ENCODE results near the gene GPR65. TPM values are rescaled to one million over a fixed set of nuclear protein-coding genes. Genes with fewer than 3 reads are reported as not detected.
"Not testable (repeated sequence)": the region's sequence is repeated elsewhere in the genome, so short reads cannot be mapped to it uniquely, and the experiment has no call there.

The GPR65 gene
- total RNA-seq, 1 donor from 2014 or later = 8.2 TPM

DNA sequence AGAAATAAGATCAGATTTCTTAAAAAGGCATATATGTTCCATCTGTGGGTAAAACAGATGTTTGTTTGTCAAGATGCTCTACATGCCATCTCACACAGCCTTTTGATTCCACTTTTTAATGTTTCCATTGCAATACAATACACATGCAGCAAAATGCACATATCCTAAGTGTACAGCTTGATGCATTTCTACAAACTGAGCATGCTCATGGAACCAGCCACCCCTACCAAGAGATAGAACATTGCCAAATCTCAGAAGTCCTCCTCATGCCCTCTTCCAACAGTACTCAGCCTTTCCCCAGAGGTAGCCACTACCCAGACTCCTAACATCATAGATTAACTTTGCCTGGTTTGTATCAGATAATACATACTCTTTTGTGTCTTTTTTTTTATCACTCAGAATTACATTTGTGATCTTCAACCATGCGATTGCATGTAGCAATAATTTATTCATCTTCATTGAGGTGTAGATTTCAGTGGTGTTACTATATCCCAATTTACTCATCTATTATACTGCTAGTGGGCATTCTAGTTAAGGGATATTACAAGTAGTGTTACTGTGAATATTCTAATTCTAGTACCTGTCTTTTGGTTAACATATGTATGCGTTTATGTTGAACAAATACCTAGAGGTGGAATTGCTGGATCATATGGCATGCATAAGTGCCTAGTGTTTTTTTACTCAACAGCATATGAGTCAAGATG, 3.3 kb downstream of the GPR65 start:
- DNase-seq (ENCODE audit: low spot score) = no peak
- peak overlapping the region; percentile 84 for H3K27ac Mint-ChIP-seq
- no peaks in the 10 kb centered on the region for H3K27me3 Mint-ChIP-seq (ENCODE audit: insufficient read depth)
- peaks cover 42% of the 10 kb centered on the region for H3K36me3 Mint-ChIP-seq (ENCODE audit: low read depth)
- no peaks in the 10 kb centered on the region for H3K9me3 Mint-ChIP-seq
- H3K4me3 Mint-ChIP-seq = peak overlapping the region; percentile 80
- H3K4me1 Mint-ChIP-seq (ENCODE audit: low read depth) = peaks cover 72% of the 10 kb centered on the region
- intact Hi-C loops (cut with micrococcal nuclease) = loop anchor here (5.0 to 10.0 kb wide), 6 partner anchors 34 to 1949 kb away; partner anchors contain the start of genes TDP1, TTC8 and ZC3H14

DNA sequence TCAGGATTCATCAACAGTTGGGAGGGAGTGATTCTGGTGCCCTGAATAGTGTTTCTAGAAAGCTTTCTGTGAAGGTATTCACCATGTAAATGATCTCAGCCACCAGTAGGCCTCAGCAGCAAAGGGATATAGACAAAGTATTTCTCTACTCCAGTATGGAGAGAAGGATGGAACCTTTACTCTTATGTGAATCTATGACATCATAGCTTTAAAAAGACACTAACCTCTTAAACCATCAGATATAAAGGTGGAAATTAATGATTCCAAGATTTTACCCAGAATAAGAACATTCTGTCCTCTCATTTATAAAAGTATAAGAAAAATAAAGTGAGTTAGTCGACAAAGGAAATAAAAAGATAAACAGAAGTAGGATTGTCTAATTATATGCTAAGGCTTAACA, 4.6 kb downstream of the GPR65 start:
- H3K27ac Mint-ChIP-seq = peak overlapping the region; percentile 14
- peaks cover 49% of the 10 kb centered on the region for H3K36me3 Mint-ChIP-seq (ENCODE audit: low read depth)
- no peak for DNase-seq (ENCODE audit: low spot score)
- peaks cover 76% of the 10 kb centered on the region for H3K4me1 Mint-ChIP-seq (ENCODE audit: low read depth)
- intact Hi-C loops (cut with micrococcal nuclease) = loop anchor here (5.0 to 10.0 kb wide), 6 partner anchors 33 to 1948 kb away; partner anchors contain the start of genes TDP1, TTC8 and ZC3H14
- peak overlapping the region; percentile 44 for H3K4me3 Mint-ChIP-seq
- H3K27me3 Mint-ChIP-seq (ENCODE audit: insufficient read depth) = no peaks in the 10 kb centered on the region
- H3K9me3 Mint-ChIP-seq = no peaks in the 10 kb centered on the region

DNA sequence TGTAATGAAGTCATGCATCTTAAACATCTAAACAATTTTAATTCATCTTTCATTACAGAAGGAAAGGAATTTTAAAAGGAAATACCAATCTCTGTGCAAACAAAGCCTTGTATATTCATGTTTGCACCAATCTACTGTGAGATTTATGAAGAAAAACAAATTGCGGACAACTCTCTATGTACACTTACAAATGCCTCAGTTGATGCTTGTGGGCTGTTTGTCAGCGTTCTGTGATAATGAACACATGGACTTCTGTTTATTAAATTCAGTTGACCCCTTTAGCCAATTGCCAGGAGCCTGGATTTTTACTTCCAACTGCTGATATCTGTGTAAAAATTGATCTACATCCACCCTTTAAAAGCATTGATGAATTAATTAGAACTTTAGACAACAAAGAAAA, 5.4 kb downstream of the GPR65 start:
- Mint-ChIP-seq H3K36me3 (ENCODE audit: low read depth) (peaks cover 49% of the 10 kb centered on the region), H3K4me3 (no peak overlapping the region), H3K9me3 (no peaks in the 10 kb centered on the region), H3K4me1 (ENCODE audit: low read depth) (peaks cover 73% of the 10 kb centered on the region), H3K27ac (no peak overlapping the region), H3K27me3 (ENCODE audit: insufficient read depth) (no peaks in the 10 kb centered on the region)
- intact Hi-C loops (cut with micrococcal nuclease) = no loop called here
- DNase-seq (ENCODE audit: low spot score) = no peak

DNA sequence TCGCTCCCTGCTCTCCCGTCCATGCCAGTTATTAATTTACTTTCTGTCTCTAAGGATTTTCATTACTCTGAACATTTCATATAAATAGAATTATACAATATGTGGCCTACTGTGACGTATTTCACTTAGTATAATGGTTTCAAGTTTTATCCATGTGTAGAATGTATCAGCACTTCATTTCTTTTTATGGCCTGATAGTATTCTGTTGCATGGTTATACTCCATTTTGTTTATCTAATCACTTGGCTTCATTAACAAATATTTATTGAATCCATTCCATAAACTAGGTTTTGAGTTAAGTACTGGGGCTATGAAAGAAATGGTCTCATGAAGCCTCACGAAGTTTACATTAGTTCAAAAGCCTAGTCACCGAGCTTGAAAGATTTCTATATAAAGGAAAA, 7.6 kb downstream of the GPR65 start:
- intact Hi-C loops (cut with micrococcal nuclease) = loop anchor here (2.0 kb wide), 1 partner anchor 68 kb away; no protein-coding TSS in a partner anchor
- H3K36me3 Mint-ChIP-seq (ENCODE audit: low read depth) = peaks cover 53% of the 10 kb centered on the region
- DNase-seq (ENCODE audit: low spot score) = no peak
- no peak overlapping the region for H3K27ac Mint-ChIP-seq
- no peaks in the 10 kb centered on the region for H3K9me3 Mint-ChIP-seq
- H3K27me3 Mint-ChIP-seq (ENCODE audit: insufficient read depth) = no peaks in the 10 kb centered on the region
- H3K4me1 Mint-ChIP-seq (ENCODE audit: low read depth) = peaks cover 66% of the 10 kb centered on the region
- no peak overlapping the region for H3K4me3 Mint-ChIP-seq

GRCh38 chr14:88013750-88014349, 8.9 kb downstream of the GPR65 start:
- Mint-ChIP-seq H3K4me3 (no peak overlapping the region), H3K9me3 (no peaks in the 10 kb centered on the region), H3K36me3 (ENCODE audit: low read depth) (peaks cover 51% of the 10 kb centered on the region), H3K27me3 (ENCODE audit: insufficient read depth) (no peaks in the 10 kb centered on the region), H3K27ac (no peak overlapping the region), H3K4me1 (ENCODE audit: low read depth) (peaks cover 65% of the 10 kb centered on the region)
- intact Hi-C loops (cut with micrococcal nuclease) = loop anchor here (1.0 to 2.0 kb wide), 2 partner anchors 69 to 154 kb away; no protein-coding TSS in a partner anchor
- DNase-seq (ENCODE audit: low spot score) = no peak

DNA sequence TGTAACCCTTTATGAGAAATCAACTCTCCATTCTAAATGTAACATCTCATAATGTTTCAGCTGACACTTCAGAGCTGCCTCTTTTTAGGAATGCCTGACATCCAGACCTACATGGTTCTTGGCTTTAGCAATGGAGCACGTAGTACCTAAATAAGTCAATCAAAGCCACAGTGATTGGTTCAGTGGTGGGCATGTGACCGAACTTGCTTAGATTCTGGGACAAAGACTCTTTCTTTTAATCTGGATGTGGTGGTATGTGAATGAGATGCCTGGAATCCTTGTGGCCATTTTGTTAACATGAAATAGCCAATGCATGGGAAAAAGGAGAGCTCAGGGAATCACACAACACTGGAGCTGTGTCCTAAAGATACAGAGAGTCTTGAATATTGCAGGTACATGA, 11.8 kb downstream of the GPR65 start:
- H3K4me3 Mint-ChIP-seq = no peak overlapping the region
- no peaks in the 10 kb centered on the region for H3K27me3 Mint-ChIP-seq (ENCODE audit: insufficient read depth)
- peaks cover 51% of the 10 kb centered on the region for H3K4me1 Mint-ChIP-seq (ENCODE audit: low read depth)
- peaks cover 5% of the 10 kb centered on the region for H3K9me3 Mint-ChIP-seq
- peak overlapping the region; percentile 43 for H3K27ac Mint-ChIP-seq
- no peak for DNase-seq (ENCODE audit: low spot score)
- intact Hi-C loops (cut with micrococcal nuclease) = no loop called here
- peaks cover 43% of the 10 kb centered on the region for H3K36me3 Mint-ChIP-seq (ENCODE audit: low read depth)

- no peak for DNase-seq (ENCODE audit: low spot score)
- intact Hi-C loops (cut with micrococcal nuclease) = no loop called here
- Mint-ChIP-seq H3K36me3 (ENCODE audit: low read depth) (peaks cover 39% of the 10 kb centered on the region), H3K4me3 (no peak overlapping the region), H3K9me3 (peaks cover 5% of the 10 kb centered on the region), H3K27me3 (ENCODE audit: insufficient read depth) (no peaks in the 10 kb centered on the region), H3K27ac (no peak overlapping the region), H3K4me1 (ENCODE audit: low read depth) (peaks cover 49% of the 10 kb centered on the region)
Measured at GRCh38 chr14:88017535-88017934, 12.6 kb downstream of the GPR65 start.

DNA sequence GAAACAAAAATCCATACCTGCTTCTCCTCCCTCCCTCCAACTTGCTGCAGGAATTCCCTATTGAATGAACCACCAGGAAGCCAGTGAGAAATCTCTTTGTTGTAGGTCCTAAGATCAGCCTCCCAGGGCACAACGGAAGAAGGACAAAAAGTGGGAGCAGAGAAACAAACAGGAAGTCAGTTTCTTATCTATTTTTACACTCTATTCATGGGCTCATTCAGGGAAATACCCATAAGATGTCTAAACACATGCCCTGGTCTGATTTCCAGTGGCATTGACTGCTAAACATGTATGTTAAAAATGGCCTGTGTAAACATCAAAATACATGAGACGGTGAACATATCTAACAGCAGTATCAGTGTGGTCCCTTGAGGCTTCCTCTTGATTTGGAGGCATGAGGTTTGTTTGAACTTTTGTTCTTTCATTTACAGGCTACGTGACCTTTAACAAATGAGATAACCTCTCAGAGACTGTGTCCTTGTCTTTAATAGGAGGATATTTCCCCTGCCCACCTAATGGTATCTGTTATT, 18.8 kb downstream of the GPR65 start:
- Mint-ChIP-seq H3K27ac (peak overlapping the region; percentile 77), H3K4me3 (no peak overlapping the region), H3K9me3 (peaks cover 5% of the 10 kb centered on the region), H3K27me3 (ENCODE audit: insufficient read depth) (no peaks in the 10 kb centered on the region), H3K36me3 (ENCODE audit: low read depth) (peaks cover 21% of the 10 kb centered on the region), H3K4me1 (ENCODE audit: low read depth) (peaks cover 73% of the 10 kb centered on the region)
- intact Hi-C loops (cut with micrococcal nuclease) = no loop called here
- no peak for DNase-seq (ENCODE audit: low spot score)

DNA sequence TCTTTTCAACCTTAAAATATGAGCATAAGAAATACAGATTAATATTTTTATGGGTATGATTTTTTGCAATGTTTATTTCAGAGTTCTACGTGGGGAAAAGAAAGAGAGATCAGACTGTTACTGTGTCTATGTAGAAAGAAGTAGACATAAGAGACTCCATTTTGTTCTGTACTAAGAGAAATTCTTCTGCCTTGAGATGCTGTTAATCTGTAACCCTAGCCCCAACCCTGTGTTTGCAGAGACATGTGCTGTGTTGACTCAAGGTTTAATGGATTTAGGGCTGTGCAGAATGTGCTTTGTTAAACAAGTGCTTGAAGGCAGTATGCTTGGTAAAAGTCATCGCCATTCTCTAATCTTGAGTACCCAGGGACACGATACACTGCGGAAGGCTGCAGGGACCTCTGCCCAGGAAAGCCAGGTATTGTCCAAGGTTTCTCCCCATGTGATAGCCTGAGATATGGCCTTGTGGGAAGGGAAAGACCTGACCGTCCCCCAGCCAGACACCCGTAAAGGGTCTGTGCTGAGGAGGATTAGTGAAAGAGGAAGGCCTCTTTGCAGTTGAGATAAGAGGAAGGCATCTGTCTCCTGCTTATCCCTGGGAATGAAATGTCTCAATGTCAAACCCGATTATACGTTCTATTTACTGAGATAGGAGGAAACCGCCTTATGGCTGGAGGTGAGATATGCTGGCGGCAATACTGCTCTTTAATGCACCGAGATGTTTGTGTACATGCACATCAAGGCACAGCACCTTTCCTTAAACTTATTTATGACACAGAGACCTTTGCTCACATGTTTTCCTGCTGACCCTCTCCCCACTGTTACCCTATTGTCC, 19.5 kb downstream of the GPR65 start:
- peak overlapping the region; percentile 77 for H3K27ac Mint-ChIP-seq
- H3K27me3 Mint-ChIP-seq (ENCODE audit: insufficient read depth); H3K4me3 Mint-ChIP-seq; DNase-seq (ENCODE audit: low spot score): not testable (repeated sequence)
- peaks cover 77% of the 10 kb centered on the region for H3K4me1 Mint-ChIP-seq (ENCODE audit: low read depth)
- H3K9me3 Mint-ChIP-seq = peaks cover 11% of the 10 kb centered on the region
- intact Hi-C loops (cut with micrococcal nuclease) = loop anchor here (5.0 kb wide), 1 partner anchor 32 kb away; the partner anchor contains the start of gene GALC
- peaks cover 21% of the 10 kb centered on the region for H3K36me3 Mint-ChIP-seq (ENCODE audit: low read depth)

DNA sequence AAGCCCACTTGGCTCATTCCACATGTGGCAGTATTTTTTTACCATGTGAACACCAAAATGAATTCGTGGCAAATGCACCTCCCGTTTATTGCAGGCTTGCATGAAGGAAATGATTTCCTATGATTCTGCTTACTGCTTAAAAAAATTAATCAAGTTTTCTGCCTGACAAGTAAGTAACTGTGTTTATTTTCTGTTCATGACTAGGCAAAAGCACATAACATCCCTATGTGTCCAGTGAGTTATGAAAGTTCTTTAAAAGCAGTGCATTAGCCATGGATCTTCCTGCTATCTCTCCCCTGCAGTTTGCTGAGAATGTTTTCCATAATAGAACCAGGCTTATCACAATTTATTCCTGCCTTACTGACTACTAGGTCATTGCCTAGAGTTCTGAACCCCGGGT, 20.4 kb downstream of the GPR65 start:
- H3K4me1 Mint-ChIP-seq (ENCODE audit: low read depth) = peaks cover 77% of the 10 kb centered on the region
- no peak for DNase-seq (ENCODE audit: low spot score)
- peaks cover 16% of the 10 kb centered on the region for H3K9me3 Mint-ChIP-seq
- intact Hi-C loops (cut with micrococcal nuclease) = loop anchor here (5.0 kb wide), 1 partner anchor 33 kb away; the partner anchor contains the start of gene GALC
- peak overlapping the region; percentile 7 for H3K27ac Mint-ChIP-seq
- H3K27me3 Mint-ChIP-seq (ENCODE audit: insufficient read depth) = no peaks in the 10 kb centered on the region
- H3K4me3 Mint-ChIP-seq = no peak overlapping the region
- H3K36me3 Mint-ChIP-seq (ENCODE audit: low read depth) = peaks cover 18% of the 10 kb centered on the region

DNA sequence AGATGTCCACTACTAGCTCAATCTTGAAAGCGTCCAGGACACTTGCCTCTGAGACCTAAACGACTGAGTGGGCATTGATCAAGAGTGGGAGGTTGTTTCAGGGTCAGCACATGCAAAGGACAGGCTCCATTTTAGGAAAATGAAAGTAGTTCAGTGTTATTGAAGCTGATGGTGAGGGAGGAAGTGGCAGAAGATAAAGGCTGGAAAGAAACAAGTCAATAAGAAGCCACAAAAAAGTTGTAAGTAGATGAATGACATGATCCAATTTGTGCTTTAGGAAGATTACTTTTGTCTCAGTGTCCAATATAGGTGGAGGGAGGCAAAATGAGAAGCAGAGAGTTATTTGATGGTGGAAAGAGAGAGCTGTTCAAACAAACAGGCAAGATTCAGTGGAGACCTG, 22.0 kb downstream of the GPR65 start:
- DNase-seq (ENCODE audit: low spot score) = no peak
- no peaks in the 10 kb centered on the region for H3K27me3 Mint-ChIP-seq (ENCODE audit: insufficient read depth)
- intact Hi-C loops (cut with micrococcal nuclease) = loop anchor here (5.0 kb wide), 1 partner anchor 35 kb away; the partner anchor contains the start of gene GALC
- peaks cover 11% of the 10 kb centered on the region for H3K9me3 Mint-ChIP-seq
- peak overlapping the region; percentile 53 for H3K4me3 Mint-ChIP-seq
- H3K36me3 Mint-ChIP-seq (ENCODE audit: low read depth) = peaks cover 16% of the 10 kb centered on the region
- H3K4me1 Mint-ChIP-seq (ENCODE audit: low read depth) = peaks cover 82% of the 10 kb centered on the region
- peak overlapping the region; percentile 85 for H3K27ac Mint-ChIP-seq

GRCh38 chr14:88029500-88029899, 24.6 kb downstream of the GPR65 start:
- H3K9me3 Mint-ChIP-seq = peaks cover 17% of the 10 kb centered on the region
- H3K4me3 Mint-ChIP-seq = no peak overlapping the region
- peak overlapping the region; percentile 49 for H3K27ac Mint-ChIP-seq
- intact Hi-C loops (cut with micrococcal nuclease) = loop anchor here (1.0 to 5.0 kb wide), 2 partner anchors 23 to 37 kb away; partner anchors contain the start of gene GALC
- H3K4me1 Mint-ChIP-seq (ENCODE audit: low read depth) = peaks cover 58% of the 10 kb centered on the region
- no peaks in the 10 kb centered on the region for H3K27me3 Mint-ChIP-seq (ENCODE audit: insufficient read depth)
- DNase-seq (ENCODE audit: low spot score) = no peak
- peaks cover 16% of the 10 kb centered on the region for H3K36me3 Mint-ChIP-seq (ENCODE audit: low read depth)

Measured in activated T-helper 1 cell treated with anti-CD3 and anti-CD28 coated beads, Interleukin-12 subunit alpha, Interleukin-12 subunit beta, Interleukin-2, Interleukin-4 antibody, amounts not matched to agents 30 ng/mL and 10 ng/mL and 1 ng/mL, durations not matched to agents 14 hours and 24 hours and 36 hours (primary cell).